ENCODE results near the gene TMEM269. TPM values are rescaled to one million over a fixed set of nuclear protein-coding genes. Genes with fewer than 3 reads are reported as not detected.

The TMEM269 gene
- total RNA-seq, 2 donors from 2014 or later = 0.14 to 0.62 TPM

GRCh38 chr1:42838482-42839190 is 53.8 kb downstream of the TMEM269 start:
- Histone ChIP-seq H3K4me3 (no peak overlapping the region), H3K27me3 (replicated peaks; ENCODE audit: insufficient read depth) (no peaks in the 10 kb centered on the region), H3K36me3 (no peaks in the 10 kb centered on the region), H3K4me1 (replicated peaks) (no peaks in the 10 kb centered on the region), H3K9me3 (no peaks in the 10 kb centered on the region), H3K27ac (no peak overlapping the region)
- WGBS = 82% methylated on average over 7 of the region's 7 CpGs
- intact Hi-C loops (cut with DNase I) = no loop called here
- TF ChIP-seq POLR2A (IDR thresholded peaks at IDR 0.05) (no peak), POLR2AphosphoS5 (IDR thresholded peaks at IDR 0.05) (no peak), CTCF (IDR thresholded peaks at IDR 0.05) (no peak)
- DNase-seq (ENCODE audit: low spot score) = no peak

- Histone ChIP-seq H3K4me1 (replicated peaks) (no peaks in the 10 kb centered on the region), H3K4me3 (no peak overlapping the region), H3K27me3 (replicated peaks; ENCODE audit: insufficient read depth) (no peaks in the 10 kb centered on the region), H3K9me3 (no peaks in the 10 kb centered on the region), H3K27ac (no peak overlapping the region), H3K36me3 (no peaks in the 10 kb centered on the region)
- TF ChIP-seq POLR2A (IDR thresholded peaks at IDR 0.05) (no peak), CTCF (IDR thresholded peaks at IDR 0.05) (no peak), POLR2AphosphoS5 (IDR thresholded peaks at IDR 0.05) (no peak)
- intact Hi-C loops (cut with DNase I) = loop anchor here (10.0 kb wide), 1 partner anchor 156 kb away; the partner anchor contains the start of gene YBX1
- 60% methylated on average over 3 of the region's 3 CpGs for WGBS
- no peak for DNase-seq (ENCODE audit: low spot score)
These were observed 56.2 kb downstream of the TMEM269 start for GRCh38 chr1:42841010-42841409.

- Histone ChIP-seq H3K27ac (no peak overlapping the region), H3K4me1 (replicated peaks) (no peaks in the 10 kb centered on the region), H3K27me3 (replicated peaks; ENCODE audit: insufficient read depth) (no peaks in the 10 kb centered on the region), H3K9me3 (no peaks in the 10 kb centered on the region), H3K4me3 (no peak overlapping the region), H3K36me3 (no peaks in the 10 kb centered on the region)
- intact Hi-C loops (cut with DNase I) = loop anchor here (10.0 kb wide), 1 partner anchor 157 kb away; the partner anchor contains the start of gene YBX1
- 100% methylated on average over 2 of the region's 2 CpGs for WGBS
- no peak for DNase-seq (ENCODE audit: low spot score)
- TF ChIP-seq POLR2A (IDR thresholded peaks at IDR 0.05) = no peak
- TF ChIP-seq POLR2AphosphoS5 (IDR thresholded peaks at IDR 0.05) = no peak
- no peak for TF ChIP-seq CTCF (IDR thresholded peaks at IDR 0.05)
These were observed 56.8 kb downstream of the TMEM269 start for GRCh38 chr1:42841440-42842147.

- H3K27me3 ChIP-seq (replicated peaks; ENCODE audit: insufficient read depth) = no peaks in the 10 kb centered on the region
- intact Hi-C loops (cut with DNase I) = loop anchor here (10.0 kb wide), 1 partner anchor 160 kb away; the partner anchor contains the start of gene YBX1
- no peaks in the 10 kb centered on the region for H3K36me3 ChIP-seq
- DNase-seq (ENCODE audit: low spot score) = no peak
- H3K4me1 ChIP-seq (replicated peaks) = no peaks in the 10 kb centered on the region
- H3K27ac ChIP-seq = no peak overlapping the region
- TF ChIP-seq POLR2A (IDR thresholded peaks at IDR 0.05) = no peak
- no peak for TF ChIP-seq CTCF (IDR thresholded peaks at IDR 0.05)
- TF ChIP-seq POLR2AphosphoS5 (IDR thresholded peaks at IDR 0.05) = no peak
- no peak overlapping the region for H3K4me3 ChIP-seq
- no peaks in the 10 kb centered on the region for H3K9me3 ChIP-seq
- 94% methylated on average over 4 of the region's 4 CpGs for WGBS
These were observed 59.9 kb downstream of the TMEM269 start for GRCh38 chr1:42844592-42845140.
